H1 (cell line): ENCODE measurements around the gene ATXN2. TPM values are rescaled to one million over a fixed set of nuclear protein-coding genes. Genes with fewer than 3 reads are reported as not detected.
A peak's percentile ranks its signal among the peaks of the same experiment; 100 is the strongest.

Experiments used
- CTCF ChIA-PET: fragments of 300-600 bp; sonication (Branson Sonifier 250); formaldehyde crosslinking; loops from one replicate; lab custom pipeline; 2021; ENCODE audit not compliant: partially characterized antibody; lab: Charles Lee
- POLR2A ChIA-PET: fragments of 300-600 bp; sonication (Branson Sonifier 250); formaldehyde crosslinking; loops from one replicate; lab custom pipeline; 2021; ENCODE audit warnings: inconsistent platforms; ENCODE audit not compliant: partially characterized antibody; lab: Charles Lee
- DNase-seq, 2 experiments: peaks; one replicate each; pipeline versions ENCODE4 v3.0.0 to v3.0.0-alpha.2; 2010 to 2022; ENCODE audit warnings: low spot score in 2 of 2, low read depth in 1 of 2, mixed read lengths in 1 of 2
- FAIRE-seq: peaks from 2 replicates; lab custom pipeline; 2011; peaks lifted over from hg19 to GRCh38; lab: Jason Lieb, UNC
- H2AFZ ChIP-seq: 2 replicates; pipeline ENCODE4 v1.8.1; 2012; ENCODE audit warnings: low read length, inconsistent platforms
- H2AK5ac ChIP-seq: 2 replicates; pipeline ENCODE4 v1.6.1; 2013; ENCODE audit warnings: low read depth, low read length
- H2BK120ac ChIP-seq: replicated peaks from 2 replicates; pipeline ENCODE3; 2013; ENCODE audit warnings: low read depth, low read length, inconsistent platforms
- H2BK12ac ChIP-seq: 2 replicates; pipeline ENCODE4 v1.6.1; 2013; ENCODE audit warnings: low read depth, low read length
- H2BK15ac ChIP-seq: 2 replicates; pipeline ENCODE4 v1.6.1; 2013; ENCODE audit warnings: low read length
- H2BK20ac ChIP-seq: 2 replicates; pipeline ENCODE4 v1.6.1; 2013; ENCODE audit warnings: low read length
- H2BK5ac ChIP-seq: 2 replicates; pipeline ENCODE4 v1.6.1; 2013; ENCODE audit warnings: low read depth, low read length
- H3K14ac ChIP-seq: 2 replicates; pipeline ENCODE4 v1.6.1; 2013; ENCODE audit warnings: inconsistent platforms; ENCODE audit not compliant: insufficient read length
- H3K18ac ChIP-seq: 2 replicates; pipeline ENCODE4 v1.6.1; 2013; ENCODE audit warnings: low read length; ENCODE audit errors: extremely low read depth
- H3K23ac ChIP-seq: 2 replicates; pipeline ENCODE4 v1.6.1; 2013; ENCODE audit warnings: inconsistent platforms; ENCODE audit not compliant: insufficient read length
- H3K23me2 ChIP-seq: 2 replicates; pipeline ENCODE4 v1.6.1; 2013; ENCODE audit warnings: low read depth, low read length
- H3K27ac ChIP-seq: 2 replicates; pipeline ENCODE4 v1.6.1; 2011; ENCODE audit warnings: low read depth, low read length, inconsistent platforms
- H3K27me3 ChIP-seq, 4 experiments: replicated peaks in 1 of 4; 1 replicate in 1 of 4; 2 replicates in 3 of 4; pipeline versions ENCODE4 v1.6.1 to v1.8.1; 2011 to 2013; ENCODE audit warnings: low read length in 3 of 4, mild to moderate bottlenecking in 3 of 4, inconsistent platforms in 2 of 4, mixed read lengths in 2 of 4, moderate library complexity in 1 of 4; ENCODE audit not compliant: control insufficient read depth in 3 of 4, insufficient read depth in 3 of 4; ENCODE audit errors: extremely low read depth in 1 of 4
- H3K36me3 ChIP-seq, 4 experiments: 2 replicates each; pipeline versions ENCODE4 v1.6.1 to v1.8.1; 2011 to 2013; ENCODE audit warnings: mild to moderate bottlenecking in 4 of 4, low read length in 3 of 4, moderate library complexity in 2 of 4, control low read depth in 1 of 4, inconsistent platforms in 1 of 4; ENCODE audit not compliant: insufficient read depth in 4 of 4, control insufficient read depth in 2 of 4
- H3K4ac ChIP-seq: replicated peaks from 2 replicates; pipeline ENCODE3; 2013; ENCODE audit warnings: low read length, low read depth, mixed read lengths, inconsistent platforms; ENCODE audit not compliant: insufficient read length
- H3K4me1 ChIP-seq, 4 experiments: replicated peaks in 1 of 4; 1 replicate in 1 of 4; 2 replicates in 3 of 4; pipeline versions ENCODE4 v1.6.1 to v1.8.1; 2011 to 2013; ENCODE audit warnings: low read length in 3 of 4, inconsistent platforms in 2 of 4, mixed read lengths in 1 of 4; ENCODE audit not compliant: insufficient read depth in 4 of 4, control insufficient read depth in 3 of 4
- H3K4me2 ChIP-seq, 2 experiments: 2 replicates each; pipeline versions ENCODE4 v1.6.1 to v1.8.1; 2011 to 2013; ENCODE audit warnings: low read depth in 2 of 2, low read length in 2 of 2, control low read depth in 1 of 2, inconsistent platforms in 1 of 2, mild to moderate bottlenecking in 1 of 2; ENCODE audit not compliant: insufficient read depth in 1 of 2
- H3K4me3 ChIP-seq, 4 experiments: fragments of 200-600, 300-600 bp in 1 of 4; sonication (generic), shearing (Covaris generic), sonication (Bioruptor Twin) in 1 of 4; 2 replicates each; pipeline versions ENCODE4 v1.5.1 to v1.8.1; 2011 to 2016; ENCODE audit warnings: low read length in 4 of 4, low read depth in 3 of 4, control low read depth in 2 of 4, inconsistent platforms in 2 of 4, mild to moderate bottlenecking in 2 of 4, mixed read lengths in 1 of 4, moderate library complexity in 1 of 4; ENCODE audit not compliant: insufficient read depth in 2 of 4; ENCODE audit errors: extremely low read depth in 1 of 4
- H3K56ac ChIP-seq: replicated peaks from 2 replicates; pipeline ENCODE3; 2013; ENCODE audit warnings: low read depth, mild to moderate bottlenecking, mixed read lengths, low read length, inconsistent platforms; ENCODE audit not compliant: insufficient read length
- H3K79me1 ChIP-seq: 2 replicates; pipeline ENCODE4 v1.6.1; 2013; ENCODE audit warnings: low read depth, low read length, control low read depth
- H3K79me2 ChIP-seq, 2 experiments: 2 replicates each; pipeline versions ENCODE4 v1.6.1 to v1.8.1; 2012 to 2013; ENCODE audit warnings: low read length in 2 of 2, mild to moderate bottlenecking in 2 of 2, inconsistent platforms in 1 of 2; ENCODE audit not compliant: insufficient read depth in 2 of 2, control insufficient read depth in 1 of 2
- H3K9ac ChIP-seq, 4 experiments: replicated peaks in 1 of 4; 1 replicate in 1 of 4; 2 replicates in 3 of 4; pipeline versions ENCODE4 v1.6.1 to v1.8.1; 2011 to 2013; ENCODE audit warnings: low read depth in 3 of 4, low read length in 3 of 4, control low read depth in 2 of 4, mild to moderate bottlenecking in 2 of 4, moderate library complexity in 2 of 4, inconsistent platforms in 1 of 4; ENCODE audit errors: extremely low read depth in 1 of 4
- H3K9me3 ChIP-seq, 2 experiments: 2 replicates each; pipeline versions ENCODE4 v1.6.1 to v1.8.1; 2012 to 2013; ENCODE audit warnings: mild to moderate bottlenecking in 2 of 2, moderate library complexity in 2 of 2, control low read depth in 1 of 2, inconsistent platforms in 1 of 2, low read depth in 1 of 2, low read length in 1 of 2, mixed read lengths in 1 of 2; ENCODE audit not compliant: insufficient read depth in 2 of 2
- H4K20me1 ChIP-seq, 2 experiments: replicated peaks in 1 of 2; 2 replicates each; pipeline versions ENCODE3 to v1.8.1; 2011 to 2013; ENCODE audit warnings: inconsistent platforms in 2 of 2, low read length in 2 of 2, mild to moderate bottlenecking in 1 of 2; ENCODE audit not compliant: insufficient read depth in 2 of 2, control insufficient read depth in 1 of 2
- H4K5ac ChIP-seq: 2 replicates; pipeline ENCODE4 v1.6.1; 2013; ENCODE audit warnings: low read length, low read depth, mixed read lengths, inconsistent platforms; ENCODE audit not compliant: insufficient read length
- H4K8ac ChIP-seq: 2 replicates; pipeline ENCODE4 v1.8.0; 2013; ENCODE audit warnings: mild to moderate bottlenecking, moderate library complexity, low read length, inconsistent platforms; ENCODE audit not compliant: insufficient read depth; ENCODE audit errors: extremely low read depth
- H4K91ac ChIP-seq: replicated peaks from 2 replicates; pipeline ENCODE3; 2013; ENCODE audit warnings: low read length, mixed read lengths, inconsistent platforms; ENCODE audit not compliant: insufficient read length
- CTCF ChIP-seq, 3 experiments: IDR thresholded peaks; 1 replicate in 2 of 3; 2 replicates in 1 of 3; pipeline versions ENCODE4 v1.5.1 to v1.6.1; 2011; ENCODE audit warnings: low read length in 3 of 3, mild to moderate bottlenecking in 3 of 3, inconsistent platforms in 2 of 3, low read depth in 1 of 3, moderate library complexity in 1 of 3; ENCODE audit not compliant: insufficient read depth in 1 of 3; ENCODE audit errors: control extremely low read depth in 1 of 3
- TCF12 ChIP-seq: IDR thresholded peaks from 2 replicates; pipeline ENCODE4 v1.6.1; 2011; ENCODE audit warnings: low read depth, mild to moderate bottlenecking, low read length
- WGBS, 2 experiments: shearing (Covaris generic) in 1 of 2; methylation state at CpG; one replicate each; pipeline versions ENCODE4 v1.1.6 to v1.1.7; 2013 to 2015; ENCODE audit warnings: low lambda C conversion rate in 2 of 2, mixed read lengths in 2 of 2, inconsistent platforms in 1 of 2, low coverage in 1 of 2, missing lambda C conversion rate in 1 of 2; ENCODE audit not compliant: insufficient replicate concordance in 2 of 2, insufficient coverage in 1 of 2, insufficient read length in 1 of 2; ENCODE audit errors: extremely low coverage in 1 of 2, missing lambda C conversion rate in 1 of 2; 5-methylcytosine and 5-hydroxymethylcytosine counted together
- polyA plus RNA-seq, 7 experiments: library from polyadenylated mRNA; depleted of rRNA in 3 of 7; stranded (reverse) in 5 of 7; unstranded in 2 of 7; fragments of >200 nt in 5 of 7; fragments of 200-250 nt in 2 of 7; gene quantifications; 1 replicate in 5 of 7; 2 replicates in 1 of 7; 4 replicates in 1 of 7; pipeline versions ENCODE4 v1.2.1 to v1.2.3, GENCODE V29; 2011 to 2013; ENCODE audit warnings: missing spikeins in 2 of 7, mixed read lengths in 2 of 7
- total RNA-seq: library from RNA; stranded (reverse); fragmentation: NEBNext Ultra II Directional; extraction: Animal tissue kit (Norgen Biotek cat#: 25700); gene quantifications from 2 replicates; pipeline ENCODE4 v1.2.1, GENCODE V29; 2021

Gene ATXN2
- total and polyA plus RNA-seq, 2 of the 8 experiments (the other 6 are each of a cell fraction or from before 2014, with no cell fraction given): 46.6 to 80.7 TPM

GRCh38 chr12:111407377-111408115, 191.6 kb downstream of the ATXN2 start:
- Histone ChIP-seq H2BK5ac (no peak overlapping the region; the same call in 1 of the 2 replicates), H3K36me3 (no peaks in the 10 kb centered on the region), H3K4me1 (peaks cover 13 to 65% (median 47%) of the 10 kb centered on the region in 4 experiments), H3K4ac (no peak overlapping the region), H3K14ac (no peak overlapping the region), H2AK5ac (no peak overlapping the region), H2AFZ (no peak overlapping the region), H2BK12ac (no peak overlapping the region), H3K4me3 (peak overlapping the region in 3 of 4 experiments; percentile 76 to 93 (median 78); a peak in 5 of 8 replicates), H3K9ac (no peak overlapping the region; a peak in 2 of 7 replicates), H3K27me3 (no peaks in the 10 kb centered on the region), H4K20me1 (peaks cover 14 to 20% of the 10 kb centered on the region in 2 experiments), H2BK15ac (peak overlapping the region; percentile 32; the same call in 1 of the 2 replicates), H3K18ac (peak overlapping the region; percentile 6; the same call in 1 of the 2 replicates), H3K9me3 (no peaks in the 10 kb centered on the region), H3K23me2 (peaks cover 11% of the 10 kb centered on the region; the same call in 1 of the 2 replicates), H4K91ac (no peak overlapping the region), H4K5ac (no peak overlapping the region), H3K79me2 (peaks cover 33 to 62% of the 10 kb centered on the region in 2 experiments), H2BK120ac (no peak overlapping the region), H2BK20ac (no peak overlapping the region), H3K23ac (no peak overlapping the region), H4K8ac (no peak overlapping the region), H3K27ac (no peak overlapping the region), H3K56ac (no peak overlapping the region), H3K79me1 (peaks cover 14% of the 10 kb centered on the region), H3K4me2 (peak overlapping the region; percentile 90 to 97)
- CTCF ChIA-PET: interaction anchor here (1.2 to 22.8 kb wide), 2 partner anchors 12 to 41 kb away, joined by 3 to 838 read pairs; no protein-coding TSS in a partner anchor
- POLR2A ChIA-PET: interaction anchor here (0.8 to 6.4 kb wide), 9 partner anchors 17 to 470 kb away, joined by 3 to 64 read pairs (median 4); no protein-coding TSS in a partner anchor
- TF ChIP-seq TCF12: no peak
- TF ChIP-seq CTCF (IDR thresholded peaks at IDR 0.05; ENCODE audit: control extremely low read depth in 1 of 3, insufficient read depth in 1 of 3, low read depth in 1 of 3, low read length in 3 of 3): no peak
- FAIRE-seq (no peak), DNase-seq (no peak)
- 68% methylated on average over 9 of the region's 9 CpGs; no CpG with 5 or more reads in 1 of the 2 experiments for WGBS, 2 experiments
